Tibial artery (tissue), 4 donors: ENCODE results near the gene LDLRAD3.

Source experiments
- DNase-seq, 2 donors: peaks; one replicate each; pipeline ENCODE4 v3.0.0-alpha.2; 2019
- H3K27ac ChIP-seq, 2 donors: fragments of 200-600 bp; sonication (generic) in 1 of 2; 1 replicate in 1 of 2; 2 replicates in 1 of 2; pipeline ENCODE4 v1.5.1; 2018 to 2019; ENCODE audit warnings: mild to moderate bottlenecking in 1 of 2
- H3K27me3 ChIP-seq, 2 donors: fragments of 200-600 bp; sonication (generic) in 1 of 2; one replicate each; pipeline versions ENCODE4 v1.5.1 to v1.6.0; 2016 to 2019
- H3K36me3 ChIP-seq, 3 donors: fragments of 200-600 bp; sonication (generic) in 2 of 3; one replicate each; pipeline ENCODE4 v1.5.1; 2016 to 2019; ENCODE audit warnings: mild to moderate bottlenecking in 2 of 3
- H3K4me1 ChIP-seq, 4 donors: fragments of 200-600 bp; sonication (generic) in 2 of 4; 1 replicate in 3 of 4; 2 replicates in 1 of 4; pipeline ENCODE4 v1.5.1; 2016 to 2019
- H3K4me3 ChIP-seq, 2 donors: fragments of 200-600 bp; sonication (generic) in 1 of 2; 1 replicate in 1 of 2; 2 replicates in 1 of 2; pipeline ENCODE4 v1.5.1; 2018 to 2019; ENCODE audit warnings: mild to moderate bottlenecking in 2 of 2
- H3K9me3 ChIP-seq, 3 donors: fragments of 200-600 bp; sonication (generic) in 1 of 3; one replicate each; pipeline ENCODE4 v1.5.1; 2016 to 2019
- CTCF ChIP-seq, 2 experiments: fragments of 200-600 bp in 1 of 2; fragments of 450-650 bp in 1 of 2; IDR thresholded peaks; one replicate each; pipeline ENCODE4 v1.5.1; 2017 to 2019; ENCODE audit warnings: antibody characterized with exemption in 2 of 2, mild to moderate bottlenecking in 1 of 2, moderate library complexity in 1 of 2
- intact Hi-C: fragments of 100-400 bp; cut with DNase I; formaldehyde crosslinking; loops from one replicate; pipeline ENCODE4 v1.15.0; 2023; ENCODE audit warnings: low total_unique reads

Gene LDLRAD3

GRCh38 chr11:36201411-36201810 is 257.5 kb downstream of the LDLRAD3 start:
- no peak for TF ChIP-seq CTCF (IDR thresholded peaks at IDR 0.05)
- H3K36me3 ChIP-seq = peaks cover 0 to 6% (median 0%) of the 10 kb centered on the region in 3 donors
- H3K4me1 ChIP-seq = peaks cover 0 to 2% (median 0%) of the 10 kb centered on the region in 4 donors
- H3K27ac ChIP-seq = no peak overlapping the region
- intact Hi-C loops = no loop called here
- no peak overlapping the region for H3K4me3 ChIP-seq
- no peak for DNase-seq
- no peaks in the 10 kb centered on the region for H3K27me3 ChIP-seq
- H3K9me3 ChIP-seq = no peaks in the 10 kb centered on the region

GRCh38 chr11:36205536-36205935 is 261.7 kb downstream of the LDLRAD3 start:
- TF ChIP-seq CTCF (IDR thresholded peaks at IDR 0.05) = no peak

GRCh38 chr11:36210529-36210928 is 266.7 kb downstream of the LDLRAD3 start:
- H3K27ac ChIP-seq = no peak overlapping the region
- no peaks in the 10 kb centered on the region for H3K36me3 ChIP-seq
- H3K27me3 ChIP-seq = no peaks in the 10 kb centered on the region
- no peak for DNase-seq
- H3K9me3 ChIP-seq = no peaks in the 10 kb centered on the region
- H3K4me1 ChIP-seq = no peaks in the 10 kb centered on the region
- no peak overlapping the region for H3K4me3 ChIP-seq
- no peak for TF ChIP-seq CTCF (IDR thresholded peaks at IDR 0.05)
- intact Hi-C loops = no loop called here

More at GRCh38 chr11:36205536-36205935, 261.7 kb downstream of the LDLRAD3 start:
- DNase-seq = no peak
- no peaks in the 10 kb centered on the region for H3K4me1 ChIP-seq
- no peaks in the 10 kb centered on the region for H3K9me3 ChIP-seq
- intact Hi-C loops = no loop called here
- H3K27me3 ChIP-seq = no peaks in the 10 kb centered on the region
- H3K27ac ChIP-seq = no peak overlapping the region
- no peaks in the 10 kb centered on the region for H3K36me3 ChIP-seq
- H3K4me3 ChIP-seq = no peak overlapping the region

GRCh38 chr11:36211761-36212430 is 268.0 kb downstream of the LDLRAD3 start:
- Histone ChIP-seq H3K27ac (no peak overlapping the region), H3K9me3 (no peaks in the 10 kb centered on the region), H3K4me3 (no peak overlapping the region), H3K4me1 (no peaks in the 10 kb centered on the region), H3K27me3 (no peaks in the 10 kb centered on the region), H3K36me3 (no peaks in the 10 kb centered on the region)
- intact Hi-C loops = no loop called here
- DNase-seq = no peak
- TF ChIP-seq CTCF (IDR thresholded peaks at IDR 0.05) = no peak

GRCh38 chr11:36212564-36213392 is 268.9 kb downstream of the LDLRAD3 start:
- Histone ChIP-seq H3K4me3 (no peak overlapping the region), H3K27ac (no peak overlapping the region), H3K9me3 (no peaks in the 10 kb centered on the region), H3K4me1 (no peaks in the 10 kb centered on the region), H3K27me3 (no peaks in the 10 kb centered on the region), H3K36me3 (no peaks in the 10 kb centered on the region)
- TF ChIP-seq CTCF (IDR thresholded peaks at IDR 0.05) = no peak
- intact Hi-C loops = no loop called here
- DNase-seq = no peak
